Measurements from ENCODE around the gene PPP2R3B. TPM values are rescaled to one million over a fixed set of nuclear protein-coding genes. Genes with fewer than 3 reads are reported as not detected.
"Not testable (repeated sequence)": the region's sequence is repeated elsewhere in the genome, so short reads cannot be mapped to it uniquely, and the experiment has no call there.

The PPP2R3B gene
- total RNA-seq, 1 donor from 2014 or later = 38.3 TPM

- TF ChIP-seq CTCF (conservative IDR thresholded peaks at IDR 0.05; ENCODE audit: low read depth, low read length) = no peak
- DNase-seq (ENCODE audit: low read depth) = no peak
- H3K4me3 ChIP-seq (ENCODE audit: low read depth, low read length) = no peak overlapping the region
Observed at GRCh38 chrX:389021-389441, 2.3 kb upstream of the PPP2R3B start.

GRCh38 chrX:387729-388128 is 1.0 kb upstream of the PPP2R3B start:
- no peak for DNase-seq (ENCODE audit: low read depth)
- H3K4me3 ChIP-seq (ENCODE audit: low read depth, low read length) = peak overlapping the region; percentile 73
- TF ChIP-seq CTCF (conservative IDR thresholded peaks at IDR 0.05; ENCODE audit: low read depth, low read length) = no peak

- DNase-seq (ENCODE audit: low read depth) = no peak
- TF ChIP-seq CTCF (conservative IDR thresholded peaks at IDR 0.05; ENCODE audit: low read depth, low read length) = no peak
- peak overlapping the region; percentile 73 for H3K4me3 ChIP-seq (ENCODE audit: low read depth, low read length)
Observed at GRCh38 chrX:386239-386767, 404 bp downstream of the PPP2R3B start.

GRCh38 chrX:385736-386135 is 971 bp downstream of the PPP2R3B start:
- peak overlapping the region; percentile 73 for H3K4me3 ChIP-seq (ENCODE audit: low read depth, low read length)
- DNase-seq (ENCODE audit: low read depth) = not testable (repeated sequence)

GRCh38 chrX:384861-385260 is 1.8 kb downstream of the PPP2R3B start:
- H3K4me3 ChIP-seq (ENCODE audit: low read depth, low read length) = no peak overlapping the region
- no peak for DNase-seq (ENCODE audit: low read depth)
- no peak for TF ChIP-seq CTCF (conservative IDR thresholded peaks at IDR 0.05; ENCODE audit: low read depth, low read length)

GRCh38 chrX:378443-378842 is 8.3 kb downstream of the PPP2R3B start:
- no peak overlapping the region for H3K4me3 ChIP-seq (ENCODE audit: low read depth, low read length)
- no peak for DNase-seq (ENCODE audit: low read depth)
- no peak for TF ChIP-seq CTCF (conservative IDR thresholded peaks at IDR 0.05; ENCODE audit: low read depth, low read length)

- not testable (repeated sequence) for DNase-seq (ENCODE audit: low read depth); H3K4me3 ChIP-seq (ENCODE audit: low read depth, low read length)
Observed at GRCh38 chrX:376206-376605, 10.5 kb downstream of the PPP2R3B start.

GRCh38 chrX:375181-376036 is 11.3 kb downstream of the PPP2R3B start:
- no peak for TF ChIP-seq CTCF (conservative IDR thresholded peaks at IDR 0.05; ENCODE audit: low read depth, low read length)
- DNase-seq (ENCODE audit: low read depth) = no peak
- H3K4me3 ChIP-seq (ENCODE audit: low read depth, low read length) = no peak overlapping the region
